Measurements from ENCODE around the gene UROC1.

DNA sequence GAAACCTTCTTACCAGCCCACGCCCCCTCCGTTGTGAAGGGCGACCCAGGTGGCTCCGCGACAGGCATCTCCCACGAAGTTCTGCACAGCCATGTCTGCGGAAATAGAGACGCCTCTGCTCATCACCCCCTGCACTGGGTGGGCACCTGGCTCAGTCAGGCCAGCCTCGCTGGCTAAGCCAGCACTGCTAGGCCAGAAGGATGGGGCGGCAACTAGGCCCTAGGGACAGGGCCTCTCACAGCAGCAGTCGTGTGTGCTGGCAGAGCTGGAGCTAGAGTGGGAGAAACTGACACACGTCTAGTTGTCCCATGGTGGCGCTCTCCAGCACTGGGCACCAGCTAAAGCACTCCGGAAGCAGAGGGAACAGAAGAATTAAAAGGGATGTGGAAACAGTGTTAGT, 29.4 kb downstream of the UROC1 start:
- TF ChIP-seq GATA1 (IDR thresholded peaks at IDR 0.05; ENCODE audit: low read depth, low read length), result no peak
- TF ChIP-seq POLR2A (IDR thresholded peaks at IDR 0.05; ENCODE audit: low read length), result no peak
